ENCODE results near the gene LRP1B.

LRP1B gene

DNA sequence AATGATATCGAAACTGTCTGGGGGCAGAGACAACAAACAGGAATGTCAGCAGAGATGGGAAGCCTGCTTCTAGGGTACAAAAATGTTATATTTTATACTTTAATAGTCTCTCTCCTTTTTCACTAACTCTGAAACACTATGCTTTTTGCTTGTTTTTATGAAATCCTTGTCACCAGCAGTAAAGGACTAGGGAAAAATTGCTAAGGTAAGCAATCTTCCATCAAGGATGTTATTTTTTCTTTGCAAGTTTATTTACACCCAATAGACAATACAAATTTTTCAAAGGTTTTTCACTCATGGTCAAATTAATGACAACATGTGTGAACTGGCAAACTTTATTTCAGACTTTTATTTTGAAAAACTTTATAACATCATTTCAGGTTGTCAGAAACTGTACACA, 1884.8 kb downstream of the LRP1B start:
- DNase-seq (ENCODE audit: low read depth in 3 of 3, low spot score in 1 of 3): no peak

DNA sequence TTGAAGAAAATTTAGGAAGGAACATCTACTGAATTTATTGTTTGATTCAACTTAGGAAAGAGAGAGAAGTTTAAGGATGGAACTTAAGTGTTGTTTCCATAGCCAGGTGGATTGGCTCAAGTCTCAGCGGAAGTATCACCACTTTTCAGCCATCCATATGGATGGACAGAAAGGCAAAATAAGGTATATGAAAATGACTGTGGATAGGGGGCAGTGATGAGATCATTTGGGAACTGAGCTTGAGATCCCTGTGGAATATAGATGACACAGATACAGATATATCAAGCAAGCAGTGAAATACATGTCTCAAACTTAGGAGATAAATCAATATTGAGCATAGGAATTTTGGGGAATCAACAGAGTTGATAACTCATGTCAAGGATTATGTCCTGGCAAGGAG, 1887.9 kb downstream of the LRP1B start:
- no peak for DNase-seq (ENCODE audit: low read depth in 3 of 3, low spot score in 1 of 3)

DNA sequence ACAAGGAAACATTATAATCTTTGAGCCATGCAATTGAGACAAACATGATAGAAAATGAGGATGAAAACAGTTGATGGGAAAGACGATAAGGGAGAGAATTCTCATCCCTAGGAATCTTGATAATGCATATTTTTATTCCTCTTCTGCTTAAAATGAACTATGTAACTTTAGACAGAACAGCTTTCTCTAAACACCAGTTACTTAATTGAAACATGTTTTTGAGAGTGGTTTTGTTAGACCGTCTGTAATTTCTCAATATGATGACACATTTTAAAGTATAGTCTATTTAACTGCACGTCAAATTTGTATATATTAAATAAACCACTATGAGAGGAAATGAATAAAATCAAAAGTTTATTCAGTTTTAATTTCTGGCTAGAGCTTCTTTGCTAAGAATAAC, 1896.7 kb downstream of the LRP1B start:
- no peak for DNase-seq (ENCODE audit: low read depth in 3 of 3, low spot score in 1 of 3)

DNA sequence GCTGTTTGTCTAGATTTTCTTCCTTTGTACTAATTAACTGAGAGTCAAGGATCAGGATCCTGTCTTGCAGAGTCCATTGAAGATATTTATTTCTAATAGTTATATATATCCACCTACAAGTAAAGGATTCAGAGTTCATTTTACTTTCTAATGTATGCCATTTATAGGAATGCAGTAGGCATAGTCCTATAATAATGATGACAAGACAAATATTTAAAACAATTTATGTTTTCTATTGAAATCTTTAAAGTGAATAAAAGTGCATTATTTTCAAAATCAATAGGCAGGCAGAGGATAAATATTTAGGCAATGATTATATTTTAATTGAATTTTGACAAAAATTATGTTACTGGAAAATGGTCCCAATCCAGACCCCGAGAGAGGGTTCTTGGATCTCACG, 1919.9 kb downstream of the LRP1B start:
- no peak for DNase-seq (ENCODE audit: low read depth in 3 of 3, low spot score in 1 of 3)

DNA sequence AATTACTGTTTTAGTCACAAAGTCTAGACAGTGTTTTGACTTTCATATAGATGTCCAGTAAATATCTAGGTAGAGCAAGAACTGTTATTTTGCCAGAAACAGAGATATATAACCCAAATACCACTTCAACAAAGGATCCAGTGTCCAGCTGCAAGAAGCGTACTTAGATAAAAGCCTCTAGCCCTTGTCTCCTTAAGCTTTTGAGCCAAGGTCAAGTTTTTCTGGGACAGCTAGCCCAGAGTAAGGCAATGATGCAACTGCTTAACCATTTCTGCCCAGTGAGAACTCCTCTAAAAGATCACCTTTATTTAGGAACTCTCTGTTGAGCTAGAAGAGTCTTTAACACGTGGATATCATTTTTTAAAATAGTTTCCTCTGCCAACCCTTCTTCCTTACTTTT, 1925.7 kb downstream of the LRP1B start:
- no peak for DNase-seq (ENCODE audit: low read depth in 3 of 3, low spot score in 1 of 3)

DNA sequence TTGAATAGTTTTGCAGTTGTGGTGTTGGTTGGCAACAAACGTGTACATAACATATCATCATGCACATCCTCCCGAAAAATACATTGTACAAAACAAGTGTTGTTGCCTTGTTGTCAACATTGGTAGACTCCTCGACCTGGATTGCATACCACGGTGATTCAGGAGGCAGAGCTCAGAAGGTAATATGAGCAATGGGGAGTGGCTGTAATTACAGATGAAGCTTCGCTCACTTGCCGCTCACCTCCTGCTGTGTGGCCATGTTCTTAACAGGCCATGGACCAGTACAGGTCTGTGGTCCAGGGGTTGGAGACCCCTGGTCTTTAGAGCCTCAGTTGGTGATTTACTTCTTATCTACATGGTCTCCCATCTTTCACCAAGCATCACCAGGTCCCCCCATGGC, 1927.5 kb downstream of the LRP1B start:
- DNase-seq (ENCODE audit: low read depth in 3 of 3, low spot score in 1 of 3): no peak

DNA sequence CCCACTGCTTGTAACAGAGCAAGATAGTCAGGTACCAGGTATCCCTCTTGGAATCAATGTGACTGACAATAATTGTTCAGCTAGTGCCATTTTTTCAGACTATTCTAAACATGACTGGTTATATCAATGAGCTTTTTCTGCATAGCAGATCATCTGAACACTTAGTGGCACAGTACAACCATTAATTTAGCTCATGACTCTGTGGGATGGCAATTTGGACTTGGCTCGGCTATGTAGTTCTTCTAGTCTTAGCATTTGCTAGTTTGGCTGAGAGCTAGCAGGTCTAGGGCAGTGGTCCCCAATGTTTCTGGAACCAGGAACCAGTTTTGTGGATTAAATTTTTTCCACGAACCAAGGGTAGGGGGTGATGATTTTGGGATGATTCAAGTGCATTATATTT, 1929.2 kb downstream of the LRP1B start:
- DNase-seq (ENCODE audit: low read depth in 3 of 3, low spot score in 1 of 3): no peak

DNA sequence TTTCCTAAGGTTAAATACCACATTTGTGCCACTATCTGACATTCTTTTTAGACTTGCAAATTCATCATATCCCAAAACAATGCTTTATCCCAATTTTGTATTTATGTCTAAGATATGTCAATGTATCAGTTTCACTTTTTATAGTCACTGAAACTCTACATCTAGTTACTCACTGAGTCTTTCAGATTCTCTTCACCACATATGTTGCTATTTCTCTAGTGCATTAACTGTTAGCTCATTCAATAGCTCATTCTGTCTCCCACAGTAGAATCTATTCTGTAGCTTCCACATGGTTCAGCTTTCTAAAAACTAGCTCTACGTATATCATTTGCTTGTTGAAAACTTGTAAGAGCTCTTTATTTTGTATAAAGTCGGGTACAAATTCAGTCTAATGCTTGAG, 1930.1 kb downstream of the LRP1B start:
- no peak for DNase-seq (ENCODE audit: low read depth in 3 of 3, low spot score in 1 of 3)

DNA sequence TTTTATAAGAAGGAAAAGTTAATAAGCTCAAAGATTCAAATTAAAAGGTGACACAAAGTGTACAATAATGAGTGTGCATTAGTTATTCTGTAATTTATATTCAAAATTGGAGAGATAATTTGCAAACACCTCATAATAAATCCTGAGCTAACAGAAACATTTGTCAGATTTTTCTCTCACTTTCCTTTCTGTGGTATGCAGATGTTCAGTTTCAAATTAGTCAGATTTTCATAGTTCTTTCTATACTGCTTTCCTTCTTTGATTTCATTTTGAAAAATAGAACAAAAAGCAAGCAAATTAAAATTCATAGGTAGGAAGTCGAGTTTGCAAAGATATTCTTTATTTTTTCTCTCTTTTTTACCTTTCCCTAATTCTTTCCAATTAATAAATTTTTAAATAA, 1930.5 kb downstream of the LRP1B start:
- no peak for DNase-seq (ENCODE audit: low read depth in 3 of 3, low spot score in 1 of 3)

DNA sequence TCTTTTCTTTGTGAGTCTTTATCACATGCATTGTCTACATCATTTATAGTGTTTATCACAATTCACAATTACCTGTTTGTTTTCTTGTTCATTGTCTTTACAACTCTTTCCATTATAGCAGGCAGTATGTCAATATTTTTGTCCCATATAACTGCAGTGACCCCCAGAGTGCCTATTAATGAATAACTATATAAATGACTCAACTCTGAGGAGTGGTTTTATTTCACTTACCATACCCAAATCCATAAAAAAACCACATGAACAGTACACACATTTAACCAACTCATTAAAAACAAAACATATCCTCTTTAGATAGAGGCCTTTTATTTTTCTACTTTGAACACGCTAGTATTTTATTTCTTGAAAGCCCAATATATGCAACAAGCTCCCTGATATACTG, 1931.5 kb downstream of the LRP1B start:
- DNase-seq (ENCODE audit: low read depth in 3 of 3, low spot score in 1 of 3): no peak

DNA sequence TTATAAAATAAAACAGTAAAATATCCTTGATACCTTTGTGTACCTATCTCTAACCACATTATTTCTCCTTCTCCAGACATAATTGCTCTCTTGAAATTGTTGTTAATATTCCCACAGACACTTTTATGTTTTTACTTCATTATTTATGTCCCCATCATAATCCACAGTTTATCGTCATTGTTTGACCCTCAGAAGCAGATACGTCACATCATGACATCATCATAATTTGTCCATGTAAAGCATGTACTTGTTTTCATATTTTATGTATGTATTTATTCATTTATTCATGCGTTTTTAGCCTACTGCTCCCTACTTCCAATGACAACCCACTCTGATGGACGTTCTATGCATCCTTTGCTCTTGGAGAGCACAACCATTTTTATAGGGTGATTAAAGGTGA, 1943.7 kb downstream of the LRP1B start:
- no peak for DNase-seq (ENCODE audit: low read depth in 3 of 3, low spot score in 1 of 3)

DNA sequence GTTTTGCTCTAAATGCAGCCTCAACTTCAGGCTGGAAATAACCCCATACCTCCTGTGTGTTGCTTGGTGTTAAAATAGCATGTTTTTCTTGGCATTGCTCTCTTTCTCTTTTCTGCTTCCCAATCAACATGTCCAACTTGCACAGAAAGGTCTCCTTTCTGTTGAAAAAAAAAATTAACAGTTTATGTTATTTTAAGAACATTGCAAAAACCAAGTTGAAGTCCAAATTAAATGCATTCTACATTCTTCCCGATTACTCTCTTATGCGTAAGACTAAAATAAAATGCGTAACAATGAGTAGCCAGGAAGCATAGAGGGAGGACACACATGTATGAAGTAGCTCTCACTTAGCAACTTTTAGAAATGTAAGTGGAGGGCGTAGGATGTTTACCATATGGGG, 1944.5 kb downstream of the LRP1B start:
- no peak for DNase-seq (ENCODE audit: low read depth in 3 of 3, low spot score in 1 of 3)

DNA sequence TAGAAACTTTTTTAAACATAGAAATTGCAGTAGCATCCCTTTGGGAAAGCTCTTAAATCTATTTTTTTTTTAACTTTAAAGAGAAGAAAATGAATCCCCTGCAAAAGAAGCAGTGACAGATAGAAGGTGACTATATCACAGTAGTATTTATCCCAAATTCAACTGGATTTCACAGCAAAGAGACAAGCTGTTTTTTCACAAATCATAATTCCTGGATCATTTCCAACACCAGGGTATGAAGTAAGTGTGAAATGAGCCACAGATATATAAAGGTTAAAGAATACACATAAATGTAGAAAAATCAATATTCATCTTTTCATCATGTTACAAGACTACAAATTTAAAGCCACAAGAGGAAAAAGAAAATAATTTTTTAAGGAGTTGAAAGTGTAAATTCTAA, 1945.7 kb downstream of the LRP1B start:
- DNase-seq (ENCODE audit: low read depth in 3 of 3, low spot score in 1 of 3): no peak

DNA sequence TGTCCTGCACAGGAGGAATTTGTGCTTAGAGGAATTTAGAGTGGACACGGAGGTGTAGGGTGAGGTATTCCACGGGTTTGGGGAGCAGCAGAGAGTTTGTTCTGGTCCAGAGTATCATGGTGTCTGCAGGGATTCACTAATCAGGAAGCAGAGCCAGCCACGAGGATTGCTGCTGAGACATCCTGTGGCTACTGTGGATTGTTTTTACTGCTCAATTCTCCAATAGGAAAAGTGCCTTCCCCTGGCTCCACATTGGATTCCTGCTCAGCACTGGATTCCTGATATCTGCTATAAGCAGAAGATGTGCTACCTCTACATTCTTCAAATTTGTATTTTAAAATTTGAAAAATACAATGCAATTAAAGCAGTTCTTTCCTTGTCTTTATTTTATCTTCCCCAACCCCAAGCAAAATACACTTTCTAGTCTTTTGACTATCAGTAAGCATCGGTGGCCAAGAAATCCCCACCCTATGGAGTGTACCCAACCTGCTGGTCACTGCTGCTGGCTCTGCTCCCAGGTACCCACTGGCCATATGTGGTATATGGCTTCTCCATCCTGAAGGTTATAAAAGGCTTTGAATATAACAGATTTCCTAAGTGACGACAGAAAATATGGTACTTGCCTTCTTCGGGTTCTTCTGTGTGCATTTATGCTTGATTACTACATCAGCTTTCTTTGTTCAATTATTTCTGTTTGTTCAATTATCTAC, 1947.6 kb downstream of the LRP1B start:
- DNase-seq (ENCODE audit: low read depth in 3 of 3, low spot score in 1 of 3): no peak

All from stimulated activated CD4-positive, alpha-beta T cell treated with anti-CD3 and anti-CD28 coated beads, TNF-alpha, amount 100 ng/mL, for 1 hour (primary cell).